Esophagus muscularis mucosa (tissue), 4 donors: ENCODE measurements around the gene NOL8. TPM values are rescaled to one million over a fixed set of nuclear protein-coding genes. Genes with fewer than 3 reads are reported as not detected.

Source experiments
- DNase-seq: peaks from one replicate; pipeline ENCODE4 v3.0.0-alpha.2; 2017; ENCODE audit errors: extremely low spot score
- H3K27ac ChIP-seq, 4 donors: fragments of 200-600 bp; sonication (generic); replicated peaks in 1 of 4; 1 replicate in 3 of 4; 2 replicates in 1 of 4; pipeline ENCODE4 v1.5.1; 2016 to 2019; ENCODE audit warnings: mild to moderate bottlenecking in 1 of 4
- H3K27me3 ChIP-seq, 4 donors: fragments of 200-600 bp; sonication (generic); one replicate each; pipeline versions ENCODE4 v1.5.1 to v1.6.0; 2016 to 2019
- H3K36me3 ChIP-seq, 4 donors: fragments of 200-600 bp; sonication (generic); one replicate each; pipeline ENCODE4 v1.5.1; 2016 to 2019
- H3K4me1 ChIP-seq, 4 donors: fragments of 200-600 bp; sonication (generic); one replicate each; pipeline ENCODE4 v1.5.1; 2016 to 2019
- H3K4me3 ChIP-seq, 4 donors: fragments of 200-600 bp; sonication (generic); 1 replicate in 2 of 4; 2 replicates in 2 of 4; pipeline ENCODE4 v1.5.1; 2016 to 2019; ENCODE audit warnings: mild to moderate bottlenecking in 4 of 4, moderate library complexity in 1 of 4
- H3K9me3 ChIP-seq, 4 donors: fragments of 200-600 bp; sonication (generic); 1 replicate in 3 of 4; 2 replicates in 1 of 4; pipeline ENCODE4 v1.5.1; 2016 to 2019
- CTCF ChIP-seq, 3 experiments: fragments of 200-600 bp in 2 of 3; fragments of 450-650 bp in 1 of 3; sonication (generic) in 2 of 3; IDR thresholded peaks; one replicate each; pipeline ENCODE4 v1.5.1; 2017 to 2019; ENCODE audit warnings: antibody characterized with exemption in 3 of 3, mild to moderate bottlenecking in 2 of 3, moderate library complexity in 1 of 3
- EP300 ChIP-seq: sonication (generic); formaldehyde crosslinking; IDR thresholded peaks from one replicate; pipeline ENCODE4 v1.6.1; 2017; ENCODE audit warnings: antibody characterized with exemption
- POLR2A ChIP-seq: fragments of 450-650 bp; IDR thresholded peaks from one replicate; pipeline ENCODE4 v1.6.1; 2017; ENCODE audit warnings: antibody characterized with exemption, moderate library complexity, mild to moderate bottlenecking, low read depth
- POLR2AphosphoS5 ChIP-seq, 2 donors: sonication (generic); formaldehyde crosslinking; IDR thresholded peaks; one replicate each; pipeline ENCODE4 v1.6.1; 2017; ENCODE audit warnings: antibody characterized with exemption in 2 of 2
- WGBS: methylation state at CpG from one replicate; pipeline ENCODE4 v1.1.5; 2018; 5-methylcytosine and 5-hydroxymethylcytosine counted together
- intact Hi-C: fragments of 100-400 bp; cut with DNase I; formaldehyde crosslinking; loops from one replicate; pipeline ENCODE4 v1.15.1; 2023
- total RNA-seq, 4 donors: library from RNA; depleted of rRNA; stranded (reverse); fragments of >200 nt; gene quantifications; one replicate each; pipeline versions ENCODE4 v1.1.0 to v1.2.1, GENCODE V29; 2016

The NOL8 gene
- total RNA-seq, 4 donors from 2014 or later = 17.1 to 28.2 (median 22.5) TPM

GRCh38 chr9:92324431-92324830 is 719 bp downstream of the NOL8 start:
- no peaks in the 10 kb centered on the region for H3K27me3 ChIP-seq
- H3K27ac ChIP-seq = peak overlapping the region in 3 of 4 donors; percentile 88 to 96 (median 92)
- peak overlapping the region; percentile 72 to 88 (median 82) for H3K4me3 ChIP-seq
- peaks cover 24 to 38% (median 29%) of the 10 kb centered on the region in 4 donors for H3K36me3 ChIP-seq
- DNase-seq = no peak
- 33% methylated on average over 2 of the region's 2 CpGs for WGBS
- intact Hi-C loops = no loop called here
- peaks cover 15 to 24% (median 21%) of the 10 kb centered on the region in 4 donors for H3K4me1 ChIP-seq
- no peaks in the 10 kb centered on the region for H3K9me3 ChIP-seq
- TF ChIP-seq EP300 (no peak), POLR2AphosphoS5 (IDR thresholded peaks at IDR 0.05) (no peak), CTCF (IDR thresholded peaks at IDR 0.05) (no peak), POLR2A (no peak)

DNA sequence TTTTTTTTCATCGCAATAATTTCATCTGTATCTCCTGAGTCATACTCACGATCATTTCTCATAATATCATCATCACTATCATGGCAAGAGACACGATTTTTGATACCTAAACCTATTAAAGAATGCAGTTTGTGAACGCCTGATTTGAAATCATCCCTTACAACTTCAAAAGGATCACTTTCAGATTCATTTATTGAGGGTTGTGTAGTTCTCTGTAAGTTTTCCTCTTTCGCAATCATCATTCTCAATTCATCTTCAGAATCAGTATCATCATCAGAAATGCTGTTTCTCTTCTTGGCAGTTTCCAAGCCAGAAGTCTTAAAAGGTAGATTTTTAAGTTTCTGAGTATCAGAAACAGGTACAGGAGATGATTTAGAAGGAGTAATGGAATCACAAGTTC is 9.7 kb downstream of the NOL8 start:
- Histone ChIP-seq H3K4me3 (no peak overlapping the region), H3K4me1 (peaks cover 0 to 7% (median 1%) of the 10 kb centered on the region in 4 donors), H3K36me3 (peaks cover 42 to 82% (median 73%) of the 10 kb centered on the region in 4 donors), H3K9me3 (no peaks in the 10 kb centered on the region), H3K27ac (no peak overlapping the region), H3K27me3 (no peaks in the 10 kb centered on the region)
- intact Hi-C loops = no loop called here
- no peak for DNase-seq
- 91% methylated on average over 5 of the region's 5 CpGs for WGBS
- no peak for TF ChIP-seq CTCF (IDR thresholded peaks at IDR 0.05)
- no peak for TF ChIP-seq POLR2A
- TF ChIP-seq POLR2AphosphoS5 (IDR thresholded peaks at IDR 0.05) = no peak
- TF ChIP-seq EP300 = no peak

DNA sequence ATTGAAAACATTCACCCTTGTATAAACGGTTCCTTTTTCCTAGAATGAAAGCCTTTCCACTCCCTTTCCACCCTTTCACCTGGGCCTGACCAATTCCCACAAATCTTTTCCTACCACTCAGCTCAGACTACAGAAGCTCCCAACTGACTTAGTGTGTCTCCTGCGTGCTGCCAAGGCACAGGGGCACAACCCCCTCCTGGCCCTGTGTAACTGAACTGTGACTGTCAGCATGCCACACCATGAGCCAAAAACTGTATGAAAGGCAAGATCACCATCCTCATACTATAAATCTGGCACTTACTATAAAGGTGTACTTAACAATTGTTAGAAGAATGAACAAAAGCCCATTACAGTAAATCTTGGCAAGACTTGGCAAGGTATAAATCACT is 11.5 kb downstream of the NOL8 start:
- no peaks in the 10 kb centered on the region for H3K9me3 ChIP-seq
- H3K36me3 ChIP-seq = peaks cover 46 to 82% (median 73%) of the 10 kb centered on the region in 4 donors
- no peak overlapping the region for H3K27ac ChIP-seq
- 85% methylated on average over 2 of the region's 2 CpGs for WGBS
- no peak for DNase-seq
- intact Hi-C loops = no loop called here
- TF ChIP-seq POLR2A (no peak), CTCF (IDR thresholded peaks at IDR 0.05) (no peak), POLR2AphosphoS5 (IDR thresholded peaks at IDR 0.05) (no peak), EP300 (no peak)
- no peak overlapping the region for H3K4me3 ChIP-seq
- H3K4me1 ChIP-seq = peaks cover 0 to 7% (median 1%) of the 10 kb centered on the region in 4 donors
- no peaks in the 10 kb centered on the region for H3K27me3 ChIP-seq

DNA sequence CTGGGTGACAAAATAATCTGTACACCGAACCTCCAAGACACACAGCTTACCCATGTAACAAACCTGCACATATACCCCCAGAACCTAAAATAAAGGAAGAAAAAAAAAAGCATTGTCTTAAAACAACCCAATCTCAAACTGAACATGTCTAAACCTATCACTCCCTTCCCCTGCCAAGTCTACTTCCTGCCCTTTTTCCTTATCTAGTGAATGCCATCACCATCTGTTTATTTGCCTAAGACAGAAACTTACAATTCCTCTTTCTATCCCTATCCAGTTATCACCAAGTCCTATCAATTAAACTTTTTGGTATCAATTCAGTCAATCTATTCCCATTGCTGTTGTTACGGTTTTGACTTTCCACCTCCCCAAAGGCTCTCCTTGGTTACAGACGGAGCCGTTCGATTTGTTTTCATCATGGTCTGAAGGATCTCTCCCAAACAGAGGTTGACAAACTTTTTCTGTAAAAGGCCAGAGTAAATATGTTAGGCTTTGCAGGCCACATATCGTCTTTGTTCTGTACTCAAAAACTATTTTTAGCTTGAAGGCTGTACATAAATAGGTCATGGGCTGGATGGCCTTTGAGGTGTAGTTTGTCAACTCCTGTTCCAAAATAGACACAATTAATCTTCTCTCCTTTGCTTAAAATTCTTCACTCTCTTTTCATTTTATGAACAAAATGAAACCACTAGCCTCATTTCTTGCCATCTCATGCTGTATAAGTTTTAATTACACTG is 12.1 kb downstream of the NOL8 start:
- Histone ChIP-seq H3K4me1 (peaks cover 0 to 7% (median 1%) of the 10 kb centered on the region in 4 donors), H3K27ac (no peak overlapping the region), H3K36me3 (peaks cover 49 to 82% (median 73%) of the 10 kb centered on the region in 4 donors), H3K4me3 (no peak overlapping the region), H3K9me3 (no peaks in the 10 kb centered on the region), H3K27me3 (no peaks in the 10 kb centered on the region)
- 80% methylated on average over 6 of the region's 6 CpGs for WGBS
- TF ChIP-seq POLR2AphosphoS5 (IDR thresholded peaks at IDR 0.05) = no peak
- TF ChIP-seq CTCF (IDR thresholded peaks at IDR 0.05) = no peak
- DNase-seq = no peak
- intact Hi-C loops = no loop called here

GRCh38 chr9:92310562-92310961 is 14.6 kb downstream of the NOL8 start:
- Histone ChIP-seq H3K36me3 (peaks cover 47 to 82% (median 74%) of the 10 kb centered on the region in 4 donors), H3K27ac (no peak overlapping the region), H3K9me3 (no peaks in the 10 kb centered on the region), H3K4me1 (peaks cover 0 to 7% (median 1%) of the 10 kb centered on the region in 4 donors), H3K27me3 (no peaks in the 10 kb centered on the region), H3K4me3 (no peak overlapping the region)
- no peak for TF ChIP-seq POLR2A
- TF ChIP-seq CTCF (IDR thresholded peaks at IDR 0.05) = no peak
- TF ChIP-seq EP300 = no peak
- intact Hi-C loops = no loop called here
- no peak for DNase-seq
- 92% methylated on average over 3 of the region's 3 CpGs for WGBS
